ENCODE measurements around the gene WDR1. TPM values are rescaled to one million over a fixed set of nuclear protein-coding genes. Genes with fewer than 3 reads are reported as not detected.

WDR1 gene
- total and polyA plus RNA-seq, 2 donors (not counting 3 experiments of a cell fraction or from before 2014, with no cell fraction given) = 590 to 660 TPM

GRCh38 chr4:10025230-10025806 is 91.3 kb downstream of the WDR1 start:
- H3K27ac ChIP-seq (ENCODE audit: insufficient read depth, low read depth, low read length) = no peak overlapping the region
- H3K9me1 ChIP-seq (replicated peaks; ENCODE audit: control insufficient read depth, extremely low read depth, insufficient read depth, low read length) = no peaks in the 10 kb centered on the region
- H3K79me2 ChIP-seq (ENCODE audit: control insufficient read depth, insufficient read depth, low read length) = no peaks in the 10 kb centered on the region
- no peaks in the 10 kb centered on the region for H4K20me1 ChIP-seq (replicated peaks; ENCODE audit: control insufficient read depth, extremely low read depth, insufficient read depth, low read length)
- no TSS peak for BruUV-seq (replicated peaks)
- H2AFZ ChIP-seq (ENCODE audit: low read depth, low read length) = no peak overlapping the region
- TF ChIP-seq GATA2 (IDR thresholded peaks at IDR 0.05; ENCODE audit: insufficient read depth, insufficient read length, low read depth, low read length) = no peak
- DNase-seq (ENCODE audit: low read depth, low spot score) (no peak), FAIRE-seq (no peak)
- no peaks in the 10 kb centered on the region for H3K9me3 ChIP-seq (replicated peaks; ENCODE audit: control insufficient read depth, insufficient read depth, low read length)
- no peak overlapping the region for H3K4me3 ChIP-seq (replicated peaks in 1 of 3; ENCODE audit: insufficient read depth in 1 of 3, low read depth in 1 of 3, low read length in 3 of 3)
- H3K4me1 ChIP-seq (ENCODE audit: control insufficient read depth, extremely low read depth, insufficient read depth, low read length) = peaks cover 6% of the 10 kb centered on the region
- no peak overlapping the region for H3K4me2 ChIP-seq (ENCODE audit: insufficient read depth, low read length)
- intact Hi-C loops (cut with micrococcal nuclease) (no loop called here), dilution Hi-C loops (cut with MboI; ENCODE audit: extremely low pct_ligation_motif_present, low sequenced_read_pairs) (no loop called here)
- no peaks in the 10 kb centered on the region for H3K36me3 ChIP-seq (ENCODE audit: control insufficient read depth in 2 of 2, extremely low read depth in 1 of 2, insufficient read depth in 2 of 2, low read length in 2 of 2)
- POLR2A ChIA-PET = no interaction called here
- H3K9ac ChIP-seq (replicated peaks; ENCODE audit: extremely low read depth, insufficient read depth, low read length) = no peak overlapping the region
- CTCF ChIA-PET = interaction anchor here (4.9 kb wide), 1 partner anchor 10 kb away, joined by 19 read pairs; no protein-coding TSS in a partner anchor
- H3K27me3 ChIP-seq (ENCODE audit: control insufficient read depth in 2 of 2, insufficient read depth in 2 of 2, low read length in 2 of 2) = peaks cover 6 to 9% of the 10 kb centered on the region in 2 experiments

Small RNAs within 50 kb of the gene (microRNA-seq; reads per million reads assigned to microRNA genes)
- 4.2 reads per million, percentile 6 among the genes with 10 or more reads in this experiment for gene MIR3138 (ENCODE audit: borderline number of aligned reads, borderline replicate concordance)

Small RNAs within 50 kb of the gene (small RNA-seq; reads per million reads assigned to genes)
- gene AC093664.1 (ENCODE audit: insufficient read depth, insufficient read length, low read depth, low replicate concordance) (not detected), gene MIR3138 (ENCODE audit: insufficient read depth, insufficient read length, low read depth, low replicate concordance) (not detected), gene RNA5SP155 (ENCODE audit: insufficient read depth, insufficient read length, low read depth, low replicate concordance) (not detected)

Other genes starting within 250 kb of the WDR1 start
- gene SLC2A9, start 95.3 kb downstream of the WDR1 start, total RNA-seq = 1.5 and 1.6 TPM in 2 replicates
- 1.4 and 1.8 TPM in 2 replicates for gene SLC2A9, start 95.3 kb downstream of the WDR1 start, polyA plus RNA-seq